Right lobe of liver (tissue), 4 donors: ENCODE data around the gene ELOVL6.

Experiments used
- POLR2A ChIP-seq: fragments of 450-650 bp; IDR thresholded peaks from one replicate; pipeline ENCODE4 v1.6.1; 2017; ENCODE audit warnings: antibody characterized with exemption, mild to moderate bottlenecking
- TF ChIP-seq, protein P1 (sequence below), 4 donors: fragments of 200-600 bp in 3 of 4; fragments of 450-650 bp in 1 of 4; IDR thresholded peaks; one replicate each; pipeline versions ENCODE4 v1.5.1 to v1.8.0; 2016 to 2022; ENCODE audit warnings: antibody characterized with exemption in 4 of 4, mild to moderate bottlenecking in 2 of 4
- donor health status: DM: no; HTN: no; CAD: no.
- donor health status: DM: no; HTN: no; CAD: no.
- donor health status: DM: no; HTN: yes; CAD: no.

DNA sequence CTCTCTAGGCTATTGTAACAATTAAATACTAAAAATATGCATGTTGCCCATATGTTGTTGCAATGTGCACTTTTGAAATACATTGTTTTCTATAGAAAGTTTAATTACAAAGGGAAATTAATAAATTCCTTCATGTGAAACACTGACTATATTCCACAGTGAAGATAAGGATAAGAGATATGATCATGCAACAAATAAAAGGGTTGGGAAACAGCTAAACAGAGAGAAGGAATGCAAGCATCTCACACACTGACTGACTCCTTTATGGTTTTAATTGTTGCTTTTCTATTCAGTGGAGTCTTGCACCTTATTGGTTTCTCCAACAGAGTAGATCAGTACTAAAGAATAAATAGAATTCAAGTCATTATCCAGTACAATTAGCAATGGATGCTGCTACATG, 37.8 kb downstream of the ELOVL6 start:
- TF ChIP-seq POLR2A = no peak
- TF ChIP-seq, protein P1, sequence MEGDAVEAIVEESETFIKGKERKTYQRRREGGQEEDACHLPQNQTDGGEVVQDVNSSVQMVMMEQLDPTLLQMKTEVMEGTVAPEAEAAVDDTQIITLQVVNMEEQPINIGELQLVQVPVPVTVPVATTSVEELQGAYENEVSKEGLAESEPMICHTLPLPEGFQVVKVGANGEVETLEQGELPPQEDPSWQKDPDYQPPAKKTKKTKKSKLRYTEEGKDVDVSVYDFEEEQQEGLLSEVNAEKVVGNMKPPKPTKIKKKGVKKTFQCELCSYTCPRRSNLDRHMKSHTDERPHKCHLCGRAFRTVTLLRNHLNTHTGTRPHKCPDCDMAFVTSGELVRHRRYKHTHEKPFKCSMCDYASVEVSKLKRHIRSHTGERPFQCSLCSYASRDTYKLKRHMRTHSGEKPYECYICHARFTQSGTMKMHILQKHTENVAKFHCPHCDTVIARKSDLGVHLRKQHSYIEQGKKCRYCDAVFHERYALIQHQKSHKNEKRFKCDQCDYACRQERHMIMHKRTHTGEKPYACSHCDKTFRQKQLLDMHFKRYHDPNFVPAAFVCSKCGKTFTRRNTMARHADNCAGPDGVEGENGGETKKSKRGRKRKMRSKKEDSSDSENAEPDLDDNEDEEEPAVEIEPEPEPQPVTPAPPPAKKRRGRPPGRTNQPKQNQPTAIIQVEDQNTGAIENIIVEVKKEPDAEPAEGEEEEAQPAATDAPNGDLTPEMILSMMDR (IDR thresholded peaks at IDR 0.05) = no peak
